Loucy (cell line): ENCODE measurements around the gene MOV10L1.

ENCODE experiments used
- H2AFZ ChIP-seq: fragments of 200-600 bp; sonication (generic); 2 replicates; pipeline ENCODE4 v1.6.0; 2016; ENCODE audit warnings: antibody characterized with exemption, mild to moderate bottlenecking, low read length, moderate library complexity
- H3F3A ChIP-seq: fragments of 200-600 bp; 2 replicates; pipeline ENCODE4 v1.6.0; 2016; ENCODE audit warnings: antibody characterized with exemption, low read depth, mild to moderate bottlenecking
- H3K27me3 ChIP-seq: fragments of 200-600 bp; sonication (generic); 2 replicates; pipeline ENCODE4 v1.6.1; 2014; ENCODE audit warnings: low read length, mild to moderate bottlenecking; ENCODE audit not compliant: insufficient read depth, poor library complexity, severe bottlenecking
- H3K36me3 ChIP-seq: fragments of 200-600 bp; sonication (generic); 2 replicates; pipeline ENCODE4 v1.6.1; 2016; ENCODE audit warnings: low read length; ENCODE audit not compliant: insufficient read depth
- H3K4me1 ChIP-seq: fragments of 200-600 bp; sonication (generic); 2 replicates; pipeline ENCODE4 v1.5.1; 2014; ENCODE audit warnings: low read length, mild to moderate bottlenecking; ENCODE audit not compliant: insufficient read depth, poor library complexity, severe bottlenecking
- H3K4me2 ChIP-seq: fragments of 200-600 bp; sonication (generic); 2 replicates; pipeline ENCODE4 v1.6.0; 2014; ENCODE audit warnings: antibody characterized with exemption, low read length, low read depth, mild to moderate bottlenecking; ENCODE audit not compliant: poor library complexity, severe bottlenecking
- H3K4me3 ChIP-seq: fragments of 200-600 bp; sonication (generic); 2 replicates; pipeline ENCODE4 v1.5.1; 2014; ENCODE audit warnings: low read length, mild to moderate bottlenecking, mixed read lengths; ENCODE audit not compliant: poor library complexity, severe bottlenecking
- H3K79me2 ChIP-seq: fragments of 200-600 bp; sonication (generic); 2 replicates; pipeline ENCODE4 v1.6.1; 2014; ENCODE audit warnings: low read length; ENCODE audit not compliant: insufficient read depth
- H3K9ac ChIP-seq: fragments of 200-600 bp; sonication (generic); 2 replicates; pipeline ENCODE4 v1.6.0; 2014; ENCODE audit warnings: mild to moderate bottlenecking, low read depth, low read length, moderate library complexity; ENCODE audit not compliant: poor library complexity, severe bottlenecking
- H3K9me2 ChIP-seq: fragments of 200-600 bp; sonication (generic); replicated peaks from 2 replicates; pipeline ENCODE4 v1.6.1; 2016; ENCODE audit warnings: low read depth, low read length, mixed read lengths
- H3K9me3 ChIP-seq: fragments of 200-600 bp; sonication (generic); 2 replicates; pipeline ENCODE4 v1.6.1; 2014; ENCODE audit warnings: mild to moderate bottlenecking, antibody characterized with exemption, low read length, low read depth; ENCODE audit not compliant: insufficient read depth
- H4K20me1 ChIP-seq: fragments of 200-600 bp; sonication (generic); 2 replicates; pipeline ENCODE4 v1.6.0; 2014; ENCODE audit warnings: antibody characterized with exemption, low read length, mild to moderate bottlenecking; ENCODE audit not compliant: insufficient read depth, poor library complexity, severe bottlenecking
- CTCF ChIP-seq: fragments of 200-600 bp; sonication (generic); conservative IDR thresholded peaks from 2 replicates; pipeline ENCODE4 v1.5.1; 2014; ENCODE audit warnings: mild to moderate bottlenecking, antibody characterized with exemption, low read length
- EZH2phosphoT487 ChIP-seq: fragments of 200-600 bp; IDR thresholded peaks from 2 replicates; pipeline ENCODE4 v1.6.1; 2018; ENCODE audit warnings: antibody characterized with exemption, mild to moderate bottlenecking, moderate library complexity, borderline replicate concordance

MOV10L1 gene

GRCh38 chr22:50090412-50090714, 557 bp downstream of the MOV10L1 start:
- Histone ChIP-seq H3K4me3 (no peak overlapping the region), H3K27me3 (no peaks in the 10 kb centered on the region), H4K20me1 (no peaks in the 10 kb centered on the region), H3K9me2 (no peaks in the 10 kb centered on the region), H3K4me2 (no peak overlapping the region), H3K9ac (no peak overlapping the region), H3K79me2 (no peaks in the 10 kb centered on the region), H3K36me3 (no peaks in the 10 kb centered on the region), H3K4me1 (no peaks in the 10 kb centered on the region), H2AFZ (no peak overlapping the region), H3K9me3 (peaks cover 3% of the 10 kb centered on the region; the same call in 1 of the 2 replicates), H3F3A (0 out of 2 replicates have a peak, but pooled peaks cover 3% of the 10 kb centered on the region)
- no peak for TF ChIP-seq CTCF
- no peak for TF ChIP-seq EZH2phosphoT487

- no peak overlapping the region for H3K9ac ChIP-seq
Measured at GRCh38 chr22:50091092-50091768, 1.4 kb downstream of the MOV10L1 start.

GRCh38 chr22:50092342-50092741, 2.5 kb downstream of the MOV10L1 start:
- H3F3A ChIP-seq, result no peaks in the 10 kb centered on the region
- H4K20me1 ChIP-seq, result no peaks in the 10 kb centered on the region
- H3K79me2 ChIP-seq, result no peaks in the 10 kb centered on the region
- no peak overlapping the region for H2AFZ ChIP-seq
- no peaks in the 10 kb centered on the region for H3K4me1 ChIP-seq
- no peaks in the 10 kb centered on the region for H3K27me3 ChIP-seq
- H3K4me3 ChIP-seq, result no peak overlapping the region
- no peaks in the 10 kb centered on the region for H3K9me2 ChIP-seq
- H3K4me2 ChIP-seq, result no peak overlapping the region
- H3K36me3 ChIP-seq, result no peaks in the 10 kb centered on the region
- H3K9me3 ChIP-seq, result no peaks in the 10 kb centered on the region; the same call in 1 of the 2 replicates
- H3K9ac ChIP-seq, result no peak overlapping the region
- no peak for TF ChIP-seq EZH2phosphoT487
- TF ChIP-seq CTCF, result no peak

More at GRCh38 chr22:50091092-50091768, 1.4 kb downstream of the MOV10L1 start:
- Histone ChIP-seq H3K4me2 (no peak overlapping the region), H3K27me3 (no peaks in the 10 kb centered on the region), H3K36me3 (no peaks in the 10 kb centered on the region), H3F3A (0 out of 2 replicates have a peak, but pooled peaks cover 3% of the 10 kb centered on the region), H3K9me3 (peaks cover 3% of the 10 kb centered on the region; the same call in 1 of the 2 replicates), H4K20me1 (no peaks in the 10 kb centered on the region), H3K9me2 (no peaks in the 10 kb centered on the region), H3K4me1 (no peaks in the 10 kb centered on the region), H2AFZ (no peak overlapping the region), H3K4me3 (no peak overlapping the region), H3K79me2 (no peaks in the 10 kb centered on the region)
- TF ChIP-seq EZH2phosphoT487 (no peak), CTCF (no peak)
